Stimulated activated CD4-positive, alpha-beta T cell treated with anti-CD3 and anti-CD28 coated beads, Interleukin-15, amount 100 ng/mL, for 1 hour (primary cell): ENCODE data around the gene DVL2.

Experiments used
- DNase-seq, 2 donors: peaks; one replicate each; pipeline ENCODE4 v3.0.0-alpha.2; 2020; ENCODE audit warnings: low read depth in 1 of 2, low spot score in 1 of 2

Gene DVL2

DNA sequence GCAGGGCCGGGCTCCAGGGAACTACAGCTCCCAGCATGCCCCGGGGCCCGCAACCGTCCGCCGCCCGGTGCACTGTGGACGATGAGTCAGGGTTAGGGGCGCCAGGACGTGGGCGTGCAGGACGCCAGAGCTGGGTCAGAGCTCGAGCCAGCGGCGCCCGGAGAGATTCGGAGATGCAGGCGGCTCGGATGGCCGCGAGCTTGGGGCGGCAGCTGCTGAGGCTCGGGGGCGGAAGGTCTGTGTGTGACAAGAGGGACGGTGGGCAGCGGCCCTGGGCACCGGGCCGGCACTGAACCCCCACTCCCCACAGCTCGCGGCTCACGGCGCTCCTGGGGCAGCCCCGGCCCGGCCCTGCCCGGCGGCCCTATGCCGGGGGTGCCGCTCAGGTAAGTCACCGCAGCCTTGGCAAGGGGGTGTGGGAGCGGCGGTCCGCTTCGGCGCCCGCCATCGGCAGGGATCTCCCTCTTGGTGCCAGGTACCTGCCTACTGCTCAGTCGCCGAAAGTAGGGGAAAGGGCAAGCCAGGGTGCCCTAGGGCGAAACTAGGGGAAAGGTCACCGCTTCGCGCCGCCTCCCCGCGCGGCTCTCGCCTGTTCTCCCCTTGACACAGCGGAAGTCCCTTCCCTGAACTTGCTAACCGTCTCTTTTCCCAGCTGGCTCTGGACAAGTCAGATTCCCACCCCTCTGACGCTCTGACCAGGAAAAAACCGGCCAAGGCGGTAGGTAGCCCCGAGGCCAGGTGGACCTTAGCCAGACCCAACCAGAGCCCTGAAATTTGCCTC lies 14.3 kb downstream of the DVL2 start, which contains the start of the genes ACADVL and DLG4:
ACADVL (plus strand) TSS at position 127 of the 781 bp plus-strand sequence; CDS start at position 174, 47 bp downstream.
DLG4 (minus strand) TSS at position 25 of the 781 bp plus-strand sequence.
- DNase-seq = peak; percentile 52 to 69

DNA sequence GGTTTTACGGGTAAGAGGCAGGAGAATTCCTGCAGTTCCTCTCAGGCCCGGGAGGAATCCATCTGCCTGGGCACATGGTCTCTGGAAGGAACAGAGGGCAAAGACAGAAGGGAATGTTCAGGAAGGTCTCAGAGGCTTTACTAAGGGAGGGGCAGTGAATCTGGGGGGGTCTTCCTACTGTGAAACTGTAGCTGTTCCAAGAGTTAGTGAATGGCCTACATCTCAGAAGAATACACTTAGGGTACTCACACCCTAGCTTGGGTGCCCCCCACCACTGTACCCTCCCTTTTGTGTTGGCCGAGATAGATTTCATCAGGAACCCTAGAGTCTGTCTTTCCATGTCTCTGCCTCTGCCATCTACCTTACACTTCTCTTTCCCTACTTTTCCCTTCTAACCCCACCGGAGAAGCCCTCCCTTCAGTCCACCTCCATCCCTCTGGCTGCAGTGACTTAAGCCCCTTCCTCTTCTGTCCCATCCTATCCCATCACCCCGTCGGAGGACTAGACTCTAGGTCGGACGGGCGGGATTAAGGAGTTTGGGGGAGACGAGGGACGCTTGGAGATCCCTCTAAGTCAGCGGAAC lies 15.0 kb downstream of the DVL2 start:
- no peak for DNase-seq

DNA sequence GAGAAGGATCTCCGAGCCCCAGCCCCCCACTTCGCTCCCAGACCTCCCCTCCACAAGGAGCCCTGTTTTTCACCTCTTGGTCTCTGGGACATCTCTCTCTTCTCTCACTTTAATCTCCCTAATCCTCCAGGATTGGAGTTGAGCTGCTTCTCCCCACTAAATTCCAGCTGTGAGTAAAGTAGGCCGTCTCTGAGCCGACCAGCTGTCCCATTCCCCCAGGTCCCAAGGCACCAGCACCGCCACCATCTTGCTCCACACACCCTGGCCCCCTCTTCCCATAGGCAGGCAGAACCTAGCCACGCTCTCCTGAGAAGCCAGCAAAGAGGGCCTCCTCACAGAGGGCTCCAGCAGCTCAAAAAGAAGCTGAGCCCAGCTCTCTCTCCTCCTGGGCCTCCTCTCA lies 15.6 kb downstream of the DVL2 start:
- DNase-seq = no peak

DNA sequence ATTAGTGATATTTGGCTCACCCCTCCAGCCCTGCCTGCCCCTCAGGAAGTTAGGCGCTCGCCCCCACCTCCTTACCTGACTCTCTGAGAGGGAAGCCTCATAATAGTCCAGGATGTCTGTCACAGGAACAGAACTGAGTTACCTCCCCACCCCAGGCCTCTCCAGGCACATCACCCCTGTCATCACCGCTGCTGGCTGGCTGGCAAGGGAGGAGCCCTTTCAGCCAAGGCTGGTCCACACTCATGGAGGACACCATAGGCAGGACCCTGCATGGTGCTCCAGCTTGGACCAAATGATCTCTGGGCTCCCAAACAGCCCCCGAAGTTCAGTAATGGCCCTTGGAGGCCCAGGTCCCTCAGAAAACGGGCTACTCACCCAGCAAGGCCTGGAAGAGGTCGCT lies 16.2 kb downstream of the DVL2 start:
- DNase-seq = no peak

DNA sequence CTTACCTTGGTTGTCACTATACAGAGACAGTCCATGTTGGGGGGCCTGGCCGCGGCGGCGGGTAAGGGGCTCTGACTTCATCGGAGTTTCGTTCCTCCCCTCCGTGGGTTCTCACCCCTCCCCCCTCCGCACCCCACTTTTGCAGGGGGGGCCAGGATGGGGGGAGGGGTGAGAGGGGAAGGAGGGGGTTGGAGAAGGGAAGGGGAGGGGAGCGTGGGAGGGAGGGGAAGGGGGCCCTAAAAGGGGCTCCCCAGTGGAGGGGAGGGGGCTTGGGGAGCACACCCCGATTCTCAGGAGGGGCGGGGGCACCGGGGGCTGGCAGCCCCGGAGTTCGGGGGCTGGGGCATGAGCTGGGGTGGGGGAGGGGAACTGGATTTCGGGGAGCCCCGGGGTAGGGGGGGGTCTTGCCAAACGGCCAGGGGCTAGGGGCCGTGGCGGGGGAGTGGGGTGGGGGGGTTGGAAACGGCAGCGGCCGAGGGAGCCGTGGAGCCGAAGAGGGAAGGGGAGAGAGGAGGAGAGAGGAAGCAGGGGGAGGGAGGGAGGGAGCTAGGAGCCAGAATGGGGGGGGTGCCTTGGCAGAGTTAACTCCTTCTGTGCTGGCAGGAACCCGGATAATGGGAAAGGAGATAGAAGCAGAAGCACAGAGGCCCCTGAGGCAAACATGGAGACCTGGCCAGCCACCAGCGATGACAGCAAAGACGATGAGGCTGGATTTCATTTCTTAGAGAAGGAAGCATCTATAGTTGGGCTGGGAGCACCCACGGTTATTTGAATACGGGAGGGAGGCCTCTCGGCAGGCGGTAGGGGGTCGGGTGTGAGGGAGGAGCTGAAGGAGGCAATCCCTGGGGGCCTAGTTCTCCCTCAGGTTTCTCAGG lies 17.0 kb downstream of the DVL2 start:
- no peak for DNase-seq

DNA sequence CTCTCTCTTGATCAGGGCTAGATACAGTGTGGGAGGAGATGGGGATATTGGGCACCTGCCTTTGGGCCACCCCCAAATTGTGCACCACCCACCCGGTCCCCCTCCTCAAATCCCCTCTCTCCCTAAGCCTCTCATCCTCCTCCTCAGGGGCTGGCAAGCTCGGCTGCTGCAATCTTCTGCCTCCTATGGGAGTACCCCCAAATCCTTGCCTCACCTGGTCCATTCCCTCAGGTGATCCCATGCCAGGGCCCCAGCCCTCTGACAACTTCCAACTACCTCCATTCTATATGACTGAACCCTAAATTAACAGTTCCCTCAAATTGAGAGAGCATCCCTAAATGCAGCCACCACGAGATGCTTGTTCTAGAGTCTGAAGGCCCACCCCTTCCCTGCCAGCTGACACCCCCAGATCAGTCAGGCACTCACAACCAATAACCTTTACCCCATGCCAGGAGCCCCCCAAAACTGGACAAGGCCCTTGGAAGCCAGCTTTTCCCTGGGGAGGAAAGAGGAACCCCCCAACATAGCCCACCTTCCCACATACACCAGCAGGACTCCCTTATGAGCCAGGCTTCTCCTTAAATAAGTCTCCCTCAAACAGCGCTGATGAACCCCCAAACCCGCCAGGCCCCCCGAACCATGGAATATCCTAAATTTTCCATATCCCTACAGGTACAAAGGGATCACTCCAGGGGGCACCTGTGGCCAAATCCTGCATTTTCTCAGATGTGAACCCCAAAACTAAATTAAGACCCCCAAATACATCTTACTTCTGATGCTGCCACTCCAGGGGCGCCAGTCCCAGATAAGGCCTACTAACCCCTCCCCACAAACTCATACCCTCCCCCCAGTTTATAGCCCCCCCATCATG lies 17.8 kb downstream of the DVL2 start:
- no peak for DNase-seq

DNA sequence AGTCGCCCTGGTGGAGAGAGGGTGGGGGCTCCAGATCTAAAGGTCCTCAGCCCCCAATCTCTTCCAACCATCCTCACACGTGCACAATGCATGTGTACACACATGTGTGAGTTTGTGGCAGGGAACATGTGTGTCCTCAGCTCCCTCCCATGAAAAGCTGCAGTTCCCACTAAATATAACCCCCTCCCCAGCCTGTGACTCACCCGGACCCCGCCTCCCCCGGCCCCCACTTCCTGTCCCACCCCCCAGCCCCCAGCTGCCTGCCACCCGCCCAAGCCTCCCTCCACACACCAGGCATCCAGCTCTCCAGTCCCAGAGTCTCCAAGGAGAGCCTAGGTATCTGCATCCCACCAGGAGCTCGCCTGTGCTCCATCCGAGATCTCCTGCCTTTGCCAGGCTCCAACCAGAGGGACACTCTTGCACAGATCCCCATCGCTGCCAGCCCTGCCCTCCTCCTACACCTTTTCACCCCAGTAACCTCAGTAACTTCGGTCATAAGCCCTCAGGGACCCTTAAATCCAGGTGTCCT lies 18.6 kb downstream of the DVL2 start:
- no peak for DNase-seq

DNA sequence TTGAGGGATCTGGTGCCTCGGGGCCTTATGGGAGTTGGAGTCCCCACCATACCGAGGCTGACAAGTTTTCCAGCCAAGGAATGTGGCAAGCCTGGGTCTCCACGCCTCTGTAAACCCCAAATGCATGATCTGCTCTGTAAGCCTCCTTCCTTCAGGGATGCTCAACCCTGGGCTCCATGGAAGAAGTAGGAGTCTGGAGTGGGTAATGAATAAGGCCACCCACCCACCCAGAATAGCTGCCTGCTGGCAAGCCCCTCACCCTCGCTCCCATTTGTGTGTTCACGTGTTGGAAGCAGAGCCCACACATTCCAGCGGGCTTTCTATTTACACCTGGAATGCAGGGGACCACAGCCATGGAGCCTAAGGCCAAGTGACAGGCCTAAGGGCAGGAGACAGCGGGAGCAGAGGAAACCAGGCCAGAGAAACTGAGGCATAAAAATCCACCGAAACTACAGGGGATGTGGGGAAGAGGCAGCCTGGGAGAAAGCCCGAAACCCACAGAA lies 19.1 kb downstream of the DVL2 start:
- DNase-seq = no peak

DNA sequence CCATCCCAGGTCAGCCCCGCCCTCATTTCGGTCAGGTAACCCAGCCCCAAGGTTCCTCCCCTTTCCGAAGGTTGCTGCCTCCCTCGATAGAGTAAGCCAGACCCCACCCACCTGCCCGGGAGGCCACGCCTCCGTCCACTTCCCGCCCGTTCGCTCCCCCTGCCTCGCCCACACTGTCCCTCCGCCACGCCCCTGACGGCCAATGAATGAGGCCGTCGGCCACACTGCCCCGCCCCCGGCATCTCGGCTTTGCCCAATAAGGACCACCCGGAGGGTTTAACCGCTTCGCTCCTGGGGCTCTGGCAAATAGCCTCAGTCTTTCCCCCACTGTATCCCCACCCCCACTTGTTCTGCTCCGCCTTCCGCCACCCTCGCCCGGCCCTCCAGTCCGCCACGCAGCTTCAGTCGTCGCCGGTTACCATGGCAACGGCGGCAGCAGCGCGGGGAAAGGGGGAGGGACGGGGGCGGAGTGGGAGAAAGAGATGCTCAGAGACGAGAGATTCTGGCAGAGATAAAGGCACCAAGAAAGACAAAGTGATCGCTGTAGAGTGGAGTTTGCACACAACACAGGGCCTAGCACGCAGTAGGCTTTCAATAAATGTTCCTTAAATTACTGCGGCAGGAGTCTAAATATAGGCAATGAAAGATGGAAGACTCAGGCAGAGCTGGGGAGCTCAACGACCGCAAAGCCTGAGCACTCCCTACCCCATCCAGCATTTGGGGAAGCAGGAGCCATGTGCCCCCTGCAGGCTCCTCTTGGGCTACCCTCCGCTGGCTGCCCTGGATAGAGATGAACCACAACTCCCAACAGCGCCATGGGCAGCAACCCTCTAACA lies 19.8 kb downstream of the DVL2 start:
- peak; percentile 99 for DNase-seq

DNA sequence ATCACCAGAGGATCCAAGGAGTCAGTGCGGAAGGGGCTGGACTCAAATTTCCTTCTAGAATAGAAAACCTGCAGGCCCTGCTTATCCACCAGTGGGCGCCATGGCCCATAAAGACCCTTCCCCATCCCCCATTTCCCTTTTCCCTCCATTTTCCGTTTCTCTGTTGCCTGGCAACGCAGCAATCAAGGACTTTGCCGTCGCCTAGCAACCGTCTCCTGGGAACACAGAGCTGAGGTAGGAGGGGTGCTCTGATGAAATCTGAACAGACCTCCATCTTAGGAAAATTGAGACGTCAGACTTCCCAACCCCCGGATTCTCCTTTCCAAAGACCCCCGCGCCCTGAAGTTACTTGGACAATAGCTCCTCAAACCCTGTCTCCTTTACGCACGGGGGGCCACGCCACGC lies 20.4 kb downstream of the DVL2 start:
- DNase-seq = no peak

DNA sequence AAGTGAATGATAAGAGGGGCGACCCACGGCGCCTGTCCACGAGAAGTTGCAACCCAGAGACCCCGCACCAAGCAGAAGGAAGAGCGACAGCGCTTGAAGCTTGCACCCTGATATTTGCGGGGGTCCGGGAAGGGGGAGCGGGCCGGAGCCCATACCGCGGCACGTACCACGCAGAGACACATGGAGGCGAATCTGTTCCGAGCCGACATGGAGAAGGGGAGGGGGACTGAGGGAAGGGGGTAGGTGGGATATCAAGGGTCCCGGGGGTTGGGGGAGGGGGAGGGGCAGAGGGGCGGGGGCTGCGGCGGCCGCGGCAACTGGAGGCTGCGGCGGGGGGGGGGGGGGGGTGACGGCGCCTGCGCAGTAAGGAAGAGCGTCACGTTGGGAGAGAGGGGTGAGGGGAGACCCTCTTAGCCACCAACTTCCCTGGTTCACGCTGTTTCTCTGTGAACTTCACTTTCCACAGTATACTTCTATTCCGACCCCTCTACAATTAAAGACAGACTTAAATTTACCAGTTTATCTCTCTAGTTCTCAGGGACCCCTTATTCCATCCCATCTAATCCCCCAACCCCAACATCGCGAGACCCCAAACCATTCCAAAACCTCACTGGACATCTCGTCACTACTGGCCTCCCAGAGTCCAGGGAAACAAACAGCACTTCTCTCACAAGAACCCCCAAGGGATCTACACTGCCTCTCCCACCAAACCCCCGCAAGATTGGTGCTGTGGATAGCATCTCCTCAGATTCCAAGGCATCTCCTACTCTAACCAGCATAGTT lies 22.6 kb downstream of the DVL2 start:
- no peak for DNase-seq

DNA sequence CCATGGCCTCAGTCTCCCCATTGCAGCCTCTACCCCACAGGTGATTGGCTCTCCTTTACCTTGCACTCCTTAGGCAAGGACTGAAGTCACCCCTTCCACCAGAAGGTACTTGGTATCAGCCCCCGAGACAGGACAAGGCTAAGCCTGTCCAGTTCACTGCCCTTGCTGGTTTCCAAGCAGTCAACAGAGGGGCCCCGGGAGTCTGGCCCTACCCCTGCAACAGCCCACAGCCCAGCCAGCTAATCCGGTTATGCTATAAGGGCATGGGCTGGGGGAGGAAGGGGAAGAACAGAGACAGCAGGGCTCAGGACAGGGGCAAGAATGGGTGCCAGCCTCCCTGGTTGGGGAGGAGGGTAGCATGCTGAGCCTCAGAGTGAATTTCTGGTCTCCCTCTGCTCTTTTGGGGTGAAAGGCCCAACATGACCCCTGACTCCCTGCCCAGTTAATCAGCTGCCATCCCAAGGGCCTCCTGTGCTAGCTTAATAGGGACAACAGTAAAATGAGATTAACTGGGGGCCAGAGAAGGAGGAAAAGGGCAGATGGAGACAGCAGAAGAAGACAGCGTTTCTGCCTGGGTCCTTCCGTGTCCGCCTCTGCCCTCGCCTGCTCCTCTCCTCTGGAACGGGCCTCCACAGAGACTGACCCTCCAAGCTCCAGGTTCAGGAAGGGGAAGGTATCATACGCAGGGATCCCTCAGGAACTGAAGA lies 25.4 kb downstream of the DVL2 start:
- DNase-seq = no peak

DNA sequence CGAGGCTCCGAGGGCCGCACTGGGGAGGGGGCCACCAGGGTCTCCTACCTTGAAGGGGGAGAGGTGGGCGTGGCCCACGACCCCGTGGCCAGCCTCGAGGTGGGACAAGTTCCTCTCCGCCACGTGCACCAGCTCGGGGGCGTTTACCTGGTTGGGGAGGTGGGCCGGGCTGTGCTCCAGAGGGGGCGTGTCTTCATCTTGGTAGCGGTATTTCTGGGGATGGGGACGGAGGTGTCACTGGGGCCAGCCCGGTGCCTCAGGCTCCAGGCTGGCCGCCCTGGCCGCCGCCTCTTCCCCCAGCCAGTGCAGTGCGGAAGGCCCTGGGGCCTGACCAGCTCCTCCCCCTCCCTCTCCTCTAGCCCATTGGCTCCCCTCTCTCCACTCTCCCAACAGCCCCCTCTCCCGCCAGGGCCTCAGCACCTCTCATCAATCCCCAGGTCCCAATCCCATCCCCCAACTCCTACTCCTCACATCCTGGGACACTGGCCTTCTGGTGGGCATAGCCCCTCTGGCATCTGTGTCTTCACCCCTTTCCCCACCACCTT lies 26.2 kb downstream of the DVL2 start:
- no peak for DNase-seq

DNA sequence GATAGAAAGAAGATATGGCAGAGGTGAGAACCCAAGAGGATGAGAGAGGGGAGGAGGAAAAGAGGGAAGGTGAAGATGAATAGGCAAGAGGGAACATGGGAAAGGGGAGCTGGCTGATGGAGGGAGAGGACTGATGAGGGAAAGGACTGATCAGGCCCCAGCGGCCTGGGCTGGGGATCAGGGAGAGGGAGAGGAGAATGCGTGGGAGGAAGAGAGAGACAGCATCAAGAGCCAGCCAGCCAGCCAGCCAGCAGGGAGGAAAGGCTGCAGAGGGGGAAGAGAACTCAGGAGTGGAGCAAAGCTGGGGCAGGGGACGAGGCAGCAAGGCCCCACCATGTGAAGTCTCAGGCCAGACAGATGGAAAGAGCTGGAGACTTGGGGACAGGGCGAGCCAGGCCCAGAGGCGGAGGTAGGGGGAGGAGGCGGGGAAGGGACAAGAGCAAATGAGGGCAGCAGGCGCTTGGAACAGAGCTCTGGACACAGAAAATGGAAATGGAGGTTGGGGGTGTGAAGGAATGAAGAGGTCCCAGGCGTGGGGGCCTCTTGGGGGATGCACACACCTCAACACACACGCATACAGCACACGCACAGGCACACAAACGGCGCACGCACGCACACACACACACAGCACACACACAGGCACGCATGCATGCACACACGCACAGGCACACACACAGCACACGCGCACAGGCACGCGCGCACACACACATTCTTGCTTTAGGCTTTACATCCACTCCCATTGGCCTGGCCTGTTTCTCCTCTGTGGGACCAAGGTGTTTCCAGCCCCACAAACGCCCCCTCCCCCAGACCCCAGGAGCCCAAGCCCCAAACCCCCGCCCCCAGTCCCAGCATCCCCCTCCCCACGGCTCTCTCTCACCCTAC lies 27.0 kb downstream of the DVL2 start:
- no peak for DNase-seq

DNA sequence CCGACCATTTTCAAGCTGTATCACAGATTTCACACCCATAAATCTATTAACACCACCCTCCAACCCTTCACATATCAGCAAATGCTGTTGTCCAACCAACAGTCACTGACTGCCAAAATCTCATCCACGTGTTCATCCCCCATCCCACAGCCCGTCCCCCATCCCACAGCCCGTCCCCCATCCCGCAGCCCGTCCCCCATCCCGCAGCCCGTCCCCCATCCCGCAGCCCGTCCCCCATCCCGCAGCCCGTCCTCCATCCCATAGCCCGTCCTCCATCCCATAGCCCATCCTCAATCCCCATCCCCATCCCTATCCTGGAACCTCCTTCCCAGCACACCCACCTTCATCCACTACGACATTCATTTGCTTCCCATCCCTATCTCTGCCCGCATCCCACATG lies 28.8 kb downstream of the DVL2 start:
- DNase-seq = no peak

DNA sequence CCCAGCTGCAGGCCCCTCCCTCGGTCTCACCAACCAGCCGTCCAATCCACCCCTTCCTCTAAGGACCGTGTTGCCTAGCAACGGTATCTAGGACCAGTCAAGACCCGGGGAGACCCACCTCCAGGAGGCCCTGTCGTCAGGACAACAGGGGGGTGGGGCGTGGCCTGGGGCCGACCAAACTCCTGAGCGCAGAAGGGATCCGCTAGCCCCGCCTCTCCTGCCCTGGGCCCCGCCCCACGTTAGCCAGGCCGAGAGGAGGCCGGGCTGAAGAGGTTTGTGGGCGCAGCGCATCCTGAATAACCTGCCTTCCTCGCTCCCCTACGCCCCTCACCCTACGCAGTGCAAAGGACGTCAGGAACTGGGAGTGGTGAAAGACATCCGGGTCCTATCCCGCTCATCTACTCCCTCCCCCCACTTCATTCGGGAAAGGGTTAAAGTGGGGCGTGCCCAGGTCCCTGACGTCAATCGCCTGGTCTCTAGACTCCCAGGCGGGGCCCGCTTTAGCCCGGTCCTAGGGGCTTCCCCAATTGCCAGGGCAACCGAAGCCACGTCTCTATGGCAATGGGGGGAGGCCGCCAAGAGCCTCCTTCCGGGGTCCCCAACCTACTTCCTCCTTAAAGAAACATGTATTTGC lies 29.4 kb downstream of the DVL2 start:
- DNase-seq = peak; percentile 81 to 85
